ENCODE results near the gene TGFBR3. TPM values are rescaled to one million over a fixed set of nuclear protein-coding genes. Genes with fewer than 3 reads are reported as not detected.

Gene TGFBR3
- total and polyA plus RNA-seq, 9 donors = 92.4 to 442 (median 165) TPM

GRCh38 chr1:91795591-91796389 is 90.2 kb downstream of the TGFBR3 start:
- 50 to 55% (median 52%) methylated on average over 7 of the region's 7 CpGs for WGBS, 3 donors
- intact Hi-C loops (cut with DNase I) = loop anchor here in 1 of 4 donors (10.0 kb wide), 1 partner anchor 89 kb away; the partner anchor contains the start of gene TGFBR3
- Histone ChIP-seq H3K9me3 (no peaks in the 10 kb centered on the region), H3K27ac (no peak overlapping the region), H3K4me3 (no peak overlapping the region), H3K36me3 (no peaks in the 10 kb centered on the region), H3K4me1 (ENCODE audit: insufficient read depth) (peaks cover 22% of the 10 kb centered on the region), H3K27me3 (no peaks in the 10 kb centered on the region)
- TF ChIP-seq CTCF (IDR thresholded peaks at IDR 0.05) (no peak), EP300 (IDR thresholded peaks at IDR 0.05) (no peak), POLR2A (IDR thresholded peaks at IDR 0.05) (no peak)
- no peak for DNase-seq

DNA sequence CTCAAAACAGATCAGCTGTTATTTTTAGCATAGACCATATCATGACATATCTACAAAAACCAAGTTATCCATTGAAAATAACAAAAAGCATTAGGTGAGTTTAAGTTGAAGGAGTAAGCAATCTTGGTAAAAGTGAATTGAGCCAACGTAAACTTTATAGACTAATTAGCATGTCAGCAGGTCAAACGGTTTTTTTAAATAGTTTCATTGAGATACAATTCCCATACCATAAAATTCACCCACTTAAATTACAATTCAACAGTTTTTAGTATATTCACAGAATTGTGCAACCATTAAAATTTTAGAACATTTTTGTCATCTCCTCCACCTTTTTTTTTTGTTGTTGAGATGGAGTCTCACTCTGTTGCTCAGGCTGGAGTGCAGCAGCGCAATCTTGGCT is 92.1 kb downstream of the TGFBR3 start:
- WGBS, 3 donors = 93 to 97% (median 93%) methylated on average over 3 of the region's 3 CpGs
- no peaks in the 10 kb centered on the region for H3K27me3 ChIP-seq
- H3K4me1 ChIP-seq (ENCODE audit: insufficient read depth) = peaks cover 20% of the 10 kb centered on the region
- H3K27ac ChIP-seq = no peak overlapping the region
- H3K36me3 ChIP-seq = no peaks in the 10 kb centered on the region
- TF ChIP-seq POLR2A (IDR thresholded peaks at IDR 0.05) = no peak
- TF ChIP-seq CTCF (IDR thresholded peaks at IDR 0.05) = no peak
- no peak for TF ChIP-seq EP300 (IDR thresholded peaks at IDR 0.05)
- no peaks in the 10 kb centered on the region for H3K9me3 ChIP-seq
- intact Hi-C loops (cut with DNase I) = loop anchor here in 1 of 4 donors (10.0 kb wide), 1 partner anchor 91 kb away; the partner anchor contains the start of gene TGFBR3
- no peak for DNase-seq
- H3K4me3 ChIP-seq = no peak overlapping the region

DNA sequence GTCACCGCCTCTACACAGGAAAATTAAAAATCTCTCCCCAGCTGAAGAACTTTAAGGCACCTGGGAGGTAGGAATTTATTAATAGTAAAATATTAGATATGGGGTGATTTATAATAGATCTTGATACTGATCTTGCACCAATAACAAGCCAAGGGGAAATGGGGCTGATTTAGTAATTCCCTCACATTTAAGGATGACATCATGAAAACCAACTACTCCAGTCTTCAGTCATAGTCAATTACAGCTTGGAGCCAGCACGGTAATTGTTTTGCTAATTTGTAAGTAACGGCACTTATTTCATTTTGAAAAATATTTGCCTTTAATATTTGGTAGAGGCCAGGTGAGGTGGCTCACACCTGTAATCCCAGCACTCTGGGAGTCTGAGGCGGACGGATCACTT is 92.8 kb downstream of the TGFBR3 start:
- WGBS, 3 donors = 95 to 99% (median 97%) methylated on average over 5 of the region's 5 CpGs
- Histone ChIP-seq H3K9me3 (no peaks in the 10 kb centered on the region), H3K27me3 (no peaks in the 10 kb centered on the region), H3K4me1 (ENCODE audit: insufficient read depth) (peaks cover 19% of the 10 kb centered on the region), H3K27ac (peak overlapping the region in 1 of 2 donors; percentile 63), H3K36me3 (no peaks in the 10 kb centered on the region), H3K4me3 (no peak overlapping the region)
- intact Hi-C loops (cut with DNase I) = loop anchor here in 1 of 4 donors (10.0 kb wide), 1 partner anchor 92 kb away; the partner anchor contains the start of gene TGFBR3
- TF ChIP-seq POLR2A (IDR thresholded peaks at IDR 0.05) (no peak), CTCF (IDR thresholded peaks at IDR 0.05) (no peak), EP300 (IDR thresholded peaks at IDR 0.05) (no peak)
- DNase-seq = no peak

DNA sequence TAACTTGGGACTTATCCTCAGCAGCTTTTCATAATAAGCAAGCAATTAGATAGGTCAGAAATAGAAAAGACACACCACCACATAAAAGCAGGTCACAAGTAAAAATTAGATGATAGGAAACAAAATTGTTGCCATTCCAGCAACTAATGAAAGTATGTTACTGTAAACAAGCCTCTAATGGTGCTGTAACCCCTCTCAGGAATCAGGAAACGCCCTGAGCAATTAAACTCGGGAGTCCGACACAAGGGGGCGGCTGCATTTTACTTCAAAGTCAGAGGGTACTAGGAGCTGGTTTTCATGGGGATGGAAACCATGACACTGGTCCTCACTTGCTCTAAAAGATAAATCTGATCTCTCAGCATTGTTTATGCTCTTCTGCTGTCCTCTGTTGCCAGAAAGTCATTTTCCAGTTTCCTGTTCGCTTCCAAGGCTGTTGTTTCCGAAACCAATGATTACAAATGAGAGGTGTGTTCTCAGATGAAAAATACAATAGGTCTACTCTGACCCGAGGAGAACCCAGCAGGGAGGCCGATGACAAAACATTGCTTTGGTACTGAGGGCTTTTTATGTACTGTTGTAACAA is 93.4 kb downstream of the TGFBR3 start:
- DNase-seq = no peak
- Histone ChIP-seq H3K27me3 (no peaks in the 10 kb centered on the region), H3K27ac (peak overlapping the region in 1 of 2 donors; percentile 63), H3K36me3 (no peaks in the 10 kb centered on the region), H3K9me3 (no peaks in the 10 kb centered on the region), H3K4me3 (no peak overlapping the region), H3K4me1 (ENCODE audit: insufficient read depth) (peaks cover 18% of the 10 kb centered on the region)
- TF ChIP-seq CTCF (IDR thresholded peaks at IDR 0.05) = no peak
- no peak for TF ChIP-seq EP300 (IDR thresholded peaks at IDR 0.05)
- intact Hi-C loops (cut with DNase I) = loop anchor here in 1 of 4 donors (10.0 kb wide), 1 partner anchor 92 kb away; the partner anchor contains the start of gene TGFBR3
- WGBS, 3 donors = 28 to 42% (median 41%) methylated on average over 8 of the region's 8 CpGs
